ENCODE measurements around the gene TINAG. TPM values are rescaled to one million over a fixed set of nuclear protein-coding genes. Genes with fewer than 3 reads are reported as not detected.
A peak's percentile ranks its signal among the peaks of the same experiment; 100 is the strongest.

TINAG gene
- under 1 TPM; 0.12 to 0.39 TPM for total RNA-seq
- long read RNA-seq: 0 reads

- DNase-seq (no peak), ATAC-seq (no peak)
- intact Hi-C loops (cut with DNase I): no loop called here
Measured at GRCh38 chr6:54308289-54308985, at the start of gene TINAG. TINAG (plus strand) TSS chr6:54308441; CDS start chr6:54308551, 110 bp downstream.

- DNase-seq (no peak), ATAC-seq (no peak)
- intact Hi-C loops (cut with DNase I): loop anchor here in 1 of 2 donors (10.0 kb wide), 1 partner anchor 275 kb away; no protein-coding TSS in a partner anchor
Measured at GRCh38 chr6:54260025-54260424, 48.2 kb upstream of the TINAG start.

- ATAC-seq: no peak
- intact Hi-C loops (cut with DNase I): loop anchor here in 1 of 2 donors (10.0 kb wide), 1 partner anchor 278 kb away; no protein-coding TSS in a partner anchor
- no peak for DNase-seq
Measured at GRCh38 chr6:54262499-54262898, 45.7 kb upstream of the TINAG start.

- ATAC-seq (no peak), DNase-seq (no peak)
- intact Hi-C loops (cut with DNase I): loop anchor here in 1 of 2 donors (10.0 kb wide), 1 partner anchor 278 kb away; no protein-coding TSS in a partner anchor
Measured at GRCh38 chr6:54262971-54263370, 45.3 kb upstream of the TINAG start.

GRCh38 chr6:54264581-54265272, 43.5 kb upstream of the TINAG start:
- DNase-seq (no peak), ATAC-seq (no peak)
- intact Hi-C loops (cut with DNase I): loop anchor here in 1 of 2 donors (10.0 kb wide), 1 partner anchor 280 kb away; no protein-coding TSS in a partner anchor

- intact Hi-C loops (cut with DNase I): loop anchor here in 1 of 2 donors (10.0 kb wide), 1 partner anchor 282 kb away; no protein-coding TSS in a partner anchor
- peak; percentile 58 to 87 for ATAC-seq
- DNase-seq: no peak
Measured at GRCh38 chr6:54266400-54266923, 41.8 kb upstream of the TINAG start.

GRCh38 chr6:54267798-54268197, 40.4 kb upstream of the TINAG start:
- intact Hi-C loops (cut with DNase I): loop anchor here in 1 of 2 donors (10.0 kb wide), 1 partner anchor 283 kb away; no protein-coding TSS in a partner anchor
- ATAC-seq (peak in 1 of 2 donors; percentile 37), DNase-seq (no peak)

GRCh38 chr6:54273214-54273820, 34.9 kb upstream of the TINAG start:
- peak; percentile 17 to 51 for ATAC-seq
- DNase-seq: no peak
- intact Hi-C loops (cut with DNase I): no loop called here

GRCh38 chr6:54274383-54274782, 33.9 kb upstream of the TINAG start:
- intact Hi-C loops (cut with DNase I): no loop called here
- ATAC-seq (no peak), DNase-seq (no peak)

GRCh38 chr6:54282186-54282585, 26.1 kb upstream of the TINAG start:
- intact Hi-C loops (cut with DNase I): no loop called here
- DNase-seq: no peak
- ATAC-seq: no peak

GRCh38 chr6:54284161-54284860, 23.9 kb upstream of the TINAG start:
- intact Hi-C loops (cut with DNase I): no loop called here
- peak in 1 of 2 donors; percentile 34 for ATAC-seq
- no peak for DNase-seq

- intact Hi-C loops (cut with DNase I): no loop called here
- no peak for DNase-seq
- no peak for ATAC-seq
Measured at GRCh38 chr6:54285595-54285994, 22.6 kb upstream of the TINAG start.

GRCh38 chr6:54286141-54286540, 22.1 kb upstream of the TINAG start:
- ATAC-seq (no peak), DNase-seq (no peak)
- intact Hi-C loops (cut with DNase I): no loop called here

- no peak for DNase-seq
Measured at GRCh38 chr6:54288474-54288873, 19.8 kb upstream of the TINAG start.

GRCh38 chr6:54289426-54289825, 18.8 kb upstream of the TINAG start:
- DNase-seq: no peak
- intact Hi-C loops (cut with DNase I): no loop called here

More at GRCh38 chr6:54288474-54288873, 19.8 kb upstream of the TINAG start:
- intact Hi-C loops (cut with DNase I): no loop called here
- no peak for ATAC-seq

GRCh38 chr6:54291146-54291545, 17.1 kb upstream of the TINAG start:
- DNase-seq (no peak), ATAC-seq (peak in 1 of 2 donors; percentile 67)
- intact Hi-C loops (cut with DNase I): no loop called here

More at GRCh38 chr6:54289426-54289825, 18.8 kb upstream of the TINAG start:
- ATAC-seq: no peak

- ATAC-seq (peak in 1 of 2 donors; percentile 62), DNase-seq (no peak)
- intact Hi-C loops (cut with DNase I): no loop called here
Measured at GRCh38 chr6:54291738-54292137, 16.5 kb upstream of the TINAG start.

GRCh38 chr6:54294965-54295532, 13.2 kb upstream of the TINAG start:
- ATAC-seq: no peak
- DNase-seq: no peak
- intact Hi-C loops (cut with DNase I): no loop called here

All from left cardiac atrium (tissue), 4 donors.